ENCODE results near the gene ATP8A2. TPM values are rescaled to one million over a fixed set of nuclear protein-coding genes. Genes with fewer than 3 reads are reported as not detected.

The ATP8A2 gene
- total RNA-seq, 1 donor from 2014 or later: 0.40 TPM

- H3K4me3 Mint-ChIP-seq: no peak overlapping the region
Observed at GRCh38 chr13:25719666-25720065, 347.9 kb downstream of the ATP8A2 start.

GRCh38 chr13:25722893-25723292 lies 351.1 kb downstream of the ATP8A2 start:
- intact Hi-C loops (cut with micrococcal nuclease): no loop called here
- H3K27me3 Mint-ChIP-seq: peaks cover 8% of the 10 kb centered on the region
- H3K9me3 Mint-ChIP-seq: peaks cover 1% of the 10 kb centered on the region
- H3K4me1 Mint-ChIP-seq: peaks cover 6% of the 10 kb centered on the region
- H3K4me3 Mint-ChIP-seq: no peak overlapping the region
- DNase-seq: no peak
- H3K27ac Mint-ChIP-seq: no peak overlapping the region
- H3K36me3 Mint-ChIP-seq (ENCODE audit: low read depth): no peaks in the 10 kb centered on the region

More at GRCh38 chr13:25719666-25720065, 347.9 kb downstream of the ATP8A2 start:
- Mint-ChIP-seq H3K27ac (no peak overlapping the region), H3K4me1 (peaks cover 2% of the 10 kb centered on the region), H3K36me3 (ENCODE audit: low read depth) (no peaks in the 10 kb centered on the region), H3K9me3 (peaks cover 19% of the 10 kb centered on the region), H3K27me3 (peaks cover 19% of the 10 kb centered on the region)
- no peak for DNase-seq
- intact Hi-C loops (cut with micrococcal nuclease): no loop called here

DNA sequence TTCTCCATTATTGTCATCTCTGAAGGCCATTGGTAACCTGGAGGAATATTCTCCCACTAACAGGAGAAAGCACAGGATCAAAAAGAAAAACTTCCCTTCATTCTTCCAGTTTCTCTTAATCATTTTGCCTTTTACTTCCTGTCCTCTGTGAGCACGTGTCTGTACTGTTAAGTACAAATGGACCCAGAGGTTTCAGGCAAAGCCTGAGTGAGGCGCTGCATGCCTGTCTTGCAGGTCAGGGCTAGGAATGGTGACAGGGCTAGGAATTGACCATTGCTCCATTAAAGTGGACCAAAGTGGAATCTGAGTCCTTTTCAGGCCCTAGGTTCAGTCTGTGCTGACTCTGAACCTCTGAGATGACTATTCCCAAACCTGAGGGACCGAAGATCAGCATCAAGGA lies 353.3 kb downstream of the ATP8A2 start:
- Mint-ChIP-seq H3K9me3 (no peaks in the 10 kb centered on the region), H3K36me3 (ENCODE audit: low read depth) (no peaks in the 10 kb centered on the region), H3K4me3 (no peak overlapping the region), H3K27ac (no peak overlapping the region), H3K27me3 (peaks cover 2% of the 10 kb centered on the region), H3K4me1 (peaks cover 6% of the 10 kb centered on the region)
- intact Hi-C loops (cut with micrococcal nuclease): no loop called here
- no peak for DNase-seq

- Mint-ChIP-seq H3K27me3 (peaks cover 2% of the 10 kb centered on the region), H3K27ac (no peak overlapping the region), H3K9me3 (no peaks in the 10 kb centered on the region), H3K4me3 (no peak overlapping the region), H3K36me3 (ENCODE audit: low read depth) (no peaks in the 10 kb centered on the region), H3K4me1 (peaks cover 6% of the 10 kb centered on the region)
- intact Hi-C loops (cut with micrococcal nuclease): no loop called here
- no peak for DNase-seq
Observed at GRCh38 chr13:25727250-25727649, 355.5 kb downstream of the ATP8A2 start.

GRCh38 chr13:25727810-25728209 lies 356.0 kb downstream of the ATP8A2 start:
- H3K4me1 Mint-ChIP-seq: peaks cover 6% of the 10 kb centered on the region
- H3K4me3 Mint-ChIP-seq: no peak overlapping the region
- no peaks in the 10 kb centered on the region for H3K36me3 Mint-ChIP-seq (ENCODE audit: low read depth)
- intact Hi-C loops (cut with micrococcal nuclease): no loop called here
- no peak for DNase-seq
- H3K27me3 Mint-ChIP-seq: peaks cover 2% of the 10 kb centered on the region
- no peak overlapping the region for H3K27ac Mint-ChIP-seq
- no peaks in the 10 kb centered on the region for H3K9me3 Mint-ChIP-seq

DNA sequence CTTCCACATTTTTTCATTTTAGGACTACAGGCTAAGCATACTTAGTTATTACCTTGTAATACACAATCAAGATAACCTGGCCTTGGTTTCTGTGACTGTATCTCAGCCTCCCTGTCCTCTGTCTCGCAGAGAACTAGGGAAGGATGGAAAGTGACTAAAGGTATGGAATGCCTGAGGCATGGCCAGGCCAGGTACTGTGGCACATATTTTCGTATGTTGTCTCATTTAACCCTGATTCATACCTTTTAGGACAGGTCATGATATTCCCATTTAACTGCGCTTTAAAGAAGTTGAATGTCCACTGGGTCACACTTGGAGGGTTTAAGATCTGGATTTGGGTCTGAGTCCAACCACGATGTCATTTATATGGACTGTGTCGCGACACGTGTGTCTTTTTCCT lies 357.4 kb downstream of the ATP8A2 start:
- Mint-ChIP-seq H3K4me1 (peaks cover 10% of the 10 kb centered on the region), H3K36me3 (ENCODE audit: low read depth) (no peaks in the 10 kb centered on the region), H3K4me3 (no peak overlapping the region), H3K9me3 (no peaks in the 10 kb centered on the region), H3K27me3 (peaks cover 2% of the 10 kb centered on the region), H3K27ac (no peak overlapping the region)
- intact Hi-C loops (cut with micrococcal nuclease): no loop called here
- DNase-seq: no peak

DNA sequence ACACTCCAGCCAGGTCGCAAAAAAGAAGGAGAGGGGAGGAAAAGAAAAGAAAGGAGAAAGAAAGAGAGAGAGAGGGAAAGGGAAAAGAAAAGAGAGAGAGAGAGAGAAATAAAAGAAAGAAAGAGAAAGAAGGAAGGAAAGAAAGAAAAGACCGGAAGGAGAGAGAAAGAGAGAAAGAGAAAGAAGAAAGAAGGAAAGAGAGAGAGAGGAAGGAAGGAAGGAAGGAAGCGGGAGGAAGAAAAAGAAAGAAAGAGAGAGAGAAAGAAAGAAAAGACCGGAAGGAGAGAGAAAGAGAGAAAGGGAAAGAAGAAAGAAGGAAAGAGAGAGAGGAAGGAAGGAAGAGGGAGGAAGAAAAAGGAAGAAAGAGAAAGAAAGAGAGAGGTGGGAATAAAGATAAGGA lies 359.3 kb downstream of the ATP8A2 start:
- peaks cover 4% of the 10 kb centered on the region for H3K4me1 Mint-ChIP-seq
- H3K9me3 Mint-ChIP-seq: peaks cover 2% of the 10 kb centered on the region
- H3K27me3 Mint-ChIP-seq: peaks cover 2% of the 10 kb centered on the region
- no peak overlapping the region for H3K4me3 Mint-ChIP-seq
- H3K36me3 Mint-ChIP-seq (ENCODE audit: low read depth): no peaks in the 10 kb centered on the region
- DNase-seq: no peak
- intact Hi-C loops (cut with micrococcal nuclease): no loop called here
- H3K27ac Mint-ChIP-seq: no peak overlapping the region

- no peak for DNase-seq
- Mint-ChIP-seq H3K27me3 (peaks cover 2% of the 10 kb centered on the region), H3K4me3 (no peak overlapping the region), H3K36me3 (ENCODE audit: low read depth) (no peaks in the 10 kb centered on the region), H3K4me1 (peaks cover 4% of the 10 kb centered on the region), H3K9me3 (peaks cover 4% of the 10 kb centered on the region), H3K27ac (no peak overlapping the region)
- intact Hi-C loops (cut with micrococcal nuclease): no loop called here
Observed at GRCh38 chr13:25731536-25731935, 359.8 kb downstream of the ATP8A2 start.

DNA sequence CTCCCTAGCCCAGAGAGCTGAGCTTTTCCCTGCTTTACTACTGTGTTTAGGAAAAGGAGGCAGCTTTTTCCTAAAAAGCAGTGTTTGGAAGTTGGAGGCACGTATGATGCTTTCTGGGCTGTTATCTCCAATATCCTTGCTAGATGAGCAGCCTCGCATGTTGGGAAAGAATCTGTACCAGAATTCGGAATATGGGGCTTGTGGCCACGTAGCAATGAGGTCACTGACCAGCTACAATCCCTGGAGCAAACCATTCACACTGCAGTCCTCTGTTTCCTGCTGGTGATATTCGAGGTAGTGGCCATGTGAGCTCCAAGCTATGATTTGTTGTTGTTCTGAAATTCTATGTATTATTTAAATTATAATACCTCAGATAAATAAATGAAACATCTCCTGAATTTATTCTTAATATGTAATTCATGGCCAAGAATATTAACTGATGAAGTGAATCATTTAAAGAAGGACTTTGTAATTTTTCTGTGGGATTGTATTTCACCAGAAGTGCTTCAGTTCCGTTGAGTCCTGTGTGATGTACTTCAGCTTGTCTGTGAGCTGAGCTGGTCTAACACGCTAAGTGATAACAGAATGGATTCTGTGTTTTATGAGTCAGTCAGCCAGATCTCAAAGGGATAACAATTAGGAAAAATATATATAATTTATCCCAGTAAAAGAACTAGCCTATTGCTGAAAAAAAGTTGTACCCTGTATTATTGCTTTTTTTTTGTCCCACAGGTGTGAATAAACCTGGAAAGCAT lies 360.5 kb downstream of the ATP8A2 start:
- H3K9me3 Mint-ChIP-seq: peaks cover 8% of the 10 kb centered on the region
- H3K4me3 Mint-ChIP-seq: no peak overlapping the region
- DNase-seq: no peak
- H3K27ac Mint-ChIP-seq: no peak overlapping the region
- intact Hi-C loops (cut with micrococcal nuclease): no loop called here
- H3K4me1 Mint-ChIP-seq: peaks cover 7% of the 10 kb centered on the region
- peaks cover 2% of the 10 kb centered on the region for H3K27me3 Mint-ChIP-seq
- H3K36me3 Mint-ChIP-seq (ENCODE audit: low read depth): no peaks in the 10 kb centered on the region

- peaks cover 8% of the 10 kb centered on the region for H3K9me3 Mint-ChIP-seq
- no peaks in the 10 kb centered on the region for H3K27me3 Mint-ChIP-seq
- intact Hi-C loops (cut with micrococcal nuclease): no loop called here
- H3K36me3 Mint-ChIP-seq (ENCODE audit: low read depth): no peaks in the 10 kb centered on the region
- H3K4me3 Mint-ChIP-seq: no peak overlapping the region
- no peak for DNase-seq
- H3K27ac Mint-ChIP-seq: no peak overlapping the region
- H3K4me1 Mint-ChIP-seq: peaks cover 12% of the 10 kb centered on the region
Observed at GRCh38 chr13:25733001-25733491, 361.3 kb downstream of the ATP8A2 start.

GRCh38 chr13:25733696-25734435 lies 362.1 kb downstream of the ATP8A2 start:
- Mint-ChIP-seq H3K9me3 (peaks cover 8% of the 10 kb centered on the region), H3K27me3 (no peaks in the 10 kb centered on the region), H3K36me3 (ENCODE audit: low read depth) (no peaks in the 10 kb centered on the region), H3K4me3 (no peak overlapping the region), H3K27ac (no peak overlapping the region), H3K4me1 (peaks cover 18% of the 10 kb centered on the region)
- DNase-seq: no peak
- intact Hi-C loops (cut with micrococcal nuclease): no loop called here

GRCh38 chr13:25738342-25739196 lies 366.8 kb downstream of the ATP8A2 start:
- H3K36me3 Mint-ChIP-seq (ENCODE audit: low read depth): peaks cover 2% of the 10 kb centered on the region
- H3K4me1 Mint-ChIP-seq: peaks cover 21% of the 10 kb centered on the region
- peak; percentile 57 for DNase-seq
- H3K27ac Mint-ChIP-seq: peak overlapping the region; percentile 3
- H3K4me3 Mint-ChIP-seq: peak overlapping the region; percentile 18
- H3K9me3 Mint-ChIP-seq: peaks cover 13% of the 10 kb centered on the region
- peaks cover 5% of the 10 kb centered on the region for H3K27me3 Mint-ChIP-seq
- intact Hi-C loops (cut with micrococcal nuclease): no loop called here

GRCh38 chr13:25739376-25739775 lies 367.6 kb downstream of the ATP8A2 start:
- peaks cover 2% of the 10 kb centered on the region for H3K36me3 Mint-ChIP-seq (ENCODE audit: low read depth)
- peaks cover 5% of the 10 kb centered on the region for H3K27me3 Mint-ChIP-seq
- DNase-seq: no peak
- peaks cover 17% of the 10 kb centered on the region for H3K4me1 Mint-ChIP-seq
- no peak overlapping the region for H3K27ac Mint-ChIP-seq
- H3K9me3 Mint-ChIP-seq: peaks cover 13% of the 10 kb centered on the region
- no peak overlapping the region for H3K4me3 Mint-ChIP-seq
- intact Hi-C loops (cut with micrococcal nuclease): no loop called here

Data from activated CD4-positive, alpha-beta T cell treated with anti-CD3 and anti-CD28 coated beads, Interleukin-2, amount 10 ng/mL, durations not matched to agents 24 days and 14 days (primary cell).